Superior temporal gyrus (tissue), 1 donor: ENCODE measurements around the gene GBA3.

Experiments used
- DNase-seq: peaks from one replicate; pipeline ENCODE4 v3.0.0-alpha.2; 2016; ENCODE audit errors: extremely low spot score

The GBA3 gene

DNA sequence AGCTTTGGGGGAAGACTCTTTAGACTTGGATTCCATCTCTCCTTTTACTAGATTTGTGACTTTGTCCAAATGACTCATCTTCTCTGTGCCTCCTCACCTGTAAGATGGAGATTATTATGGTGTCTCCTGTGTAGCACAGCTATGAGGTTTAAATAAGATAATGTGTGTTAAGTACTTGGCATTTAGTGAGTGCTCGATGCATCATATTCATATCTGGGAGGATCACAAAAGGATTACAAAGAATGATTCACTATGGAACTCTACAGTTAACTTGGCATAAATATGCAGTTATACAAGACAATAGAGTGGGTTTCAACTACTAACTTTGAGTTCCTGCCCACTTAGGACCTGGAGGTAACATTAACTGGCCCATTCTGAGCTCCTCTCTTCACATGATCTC is 2.3 kb downstream of the GBA3 start:
- DNase-seq = no peak

DNA sequence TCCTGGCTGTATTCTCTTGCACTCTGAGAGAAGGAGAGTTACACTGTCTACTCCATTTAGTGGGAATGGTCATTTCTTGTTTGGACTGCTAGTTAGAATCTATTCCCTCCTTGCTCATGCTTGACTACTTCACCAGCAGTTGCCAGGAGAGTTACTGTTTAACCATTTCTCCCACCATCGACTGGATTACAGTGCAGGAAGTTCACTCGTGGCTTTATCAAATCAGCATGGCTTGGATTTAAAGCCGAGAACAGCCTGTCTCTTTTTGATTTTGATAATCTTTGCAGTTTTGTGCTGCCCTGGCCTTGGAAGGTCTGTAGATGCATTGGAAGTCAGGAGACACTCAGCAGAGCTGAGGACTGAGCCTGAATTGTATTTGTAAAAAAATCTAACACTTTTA is 3.2 kb downstream of the GBA3 start:
- DNase-seq = no peak

DNA sequence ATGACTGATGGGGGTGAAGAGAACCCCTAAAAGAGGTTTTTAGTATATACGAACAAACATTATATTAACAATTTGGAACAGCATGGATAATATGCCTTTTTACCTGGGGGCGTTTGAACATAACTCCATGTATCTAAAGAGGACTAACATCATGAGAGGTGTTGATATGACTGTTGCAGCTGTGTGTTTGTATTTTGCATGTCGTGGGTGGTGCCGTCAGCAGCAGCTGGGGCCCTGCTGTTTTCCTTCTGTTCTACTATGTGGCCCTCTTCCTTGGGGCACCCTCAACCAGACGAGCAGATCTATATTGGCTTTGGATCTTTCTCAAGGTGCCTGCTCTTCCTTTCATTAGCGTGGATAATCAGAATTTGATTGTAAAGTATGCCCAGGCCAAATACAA is 11.2 kb downstream of the GBA3 start:
- DNase-seq = no peak

DNA sequence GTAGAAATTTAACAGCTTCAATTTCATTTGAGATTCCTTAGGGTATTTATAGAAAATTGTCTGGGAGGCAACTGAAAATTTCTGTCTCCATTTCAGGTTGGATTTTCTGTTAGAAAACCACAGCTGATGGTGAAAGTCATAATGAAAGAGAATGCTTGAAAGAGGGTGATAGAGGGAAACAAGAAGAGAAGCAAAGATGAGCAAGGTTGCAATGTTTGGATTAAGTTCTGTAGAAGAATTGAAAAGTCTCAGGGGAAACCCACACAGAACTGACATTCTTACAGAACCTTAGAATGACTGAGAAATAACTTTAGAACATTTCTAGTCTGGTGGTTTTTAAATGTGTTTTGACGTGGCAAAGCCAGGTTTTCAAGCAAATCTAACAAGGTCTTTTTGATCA is 14.7 kb downstream of the GBA3 start:
- no peak for DNase-seq

DNA sequence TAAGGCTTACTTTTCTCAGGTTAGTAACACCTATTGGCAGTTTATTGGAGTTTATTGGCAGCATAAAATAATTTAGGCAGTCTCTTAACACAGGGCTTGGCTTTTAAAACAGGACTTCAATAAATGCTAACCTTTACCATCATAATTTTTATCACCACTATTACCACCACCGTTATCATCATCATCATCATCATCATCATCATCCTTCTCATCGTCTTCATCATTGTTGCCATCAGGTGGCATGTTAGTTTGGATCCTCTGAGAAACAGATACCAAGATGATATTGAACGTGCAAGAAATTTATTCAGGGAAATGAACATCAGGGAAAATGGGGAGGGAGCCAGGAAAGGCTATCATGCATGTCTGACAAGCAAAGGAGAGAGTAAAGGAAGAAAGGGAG is 16.2 kb downstream of the GBA3 start:
- DNase-seq = no peak

DNA sequence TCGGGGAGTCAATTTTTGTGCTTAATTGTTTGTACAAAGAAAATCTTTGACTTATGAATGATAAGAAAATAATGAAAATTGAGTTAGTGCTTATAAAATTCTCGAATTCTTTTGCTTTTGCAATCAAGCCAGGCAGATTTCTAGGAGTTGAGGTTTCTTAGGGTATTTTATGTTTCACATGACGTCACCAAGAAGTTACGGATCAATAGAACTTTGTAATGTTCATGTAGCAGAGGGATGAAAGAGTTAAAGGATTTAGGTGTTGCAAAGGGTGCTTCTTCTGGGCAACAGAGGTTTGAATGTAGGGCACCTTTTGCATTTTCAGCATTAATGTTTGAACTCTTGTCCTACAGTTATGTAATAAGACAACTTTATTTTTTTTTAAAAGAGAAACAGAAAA is 19.4 kb downstream of the GBA3 start:
- DNase-seq = no peak

DNA sequence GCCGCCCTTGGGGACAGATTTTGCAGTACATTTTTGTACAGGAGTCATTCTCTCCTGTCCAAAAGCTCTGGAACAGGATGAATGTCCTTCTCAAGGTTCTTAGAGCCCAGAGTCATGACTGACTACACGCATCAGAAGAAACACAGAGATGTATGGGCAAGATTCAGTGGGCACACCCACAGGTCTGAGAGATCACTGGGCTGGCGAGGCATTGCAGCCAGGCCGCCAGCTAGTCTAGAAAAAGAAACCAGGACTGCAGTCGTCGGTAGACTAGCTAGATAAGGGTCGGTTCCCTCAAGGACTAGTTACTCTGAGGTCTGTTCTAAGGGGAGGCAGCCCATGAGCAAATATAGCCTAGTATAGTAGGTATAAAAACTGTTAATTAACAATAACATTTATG is 19.8 kb downstream of the GBA3 start:
- DNase-seq = no peak

DNA sequence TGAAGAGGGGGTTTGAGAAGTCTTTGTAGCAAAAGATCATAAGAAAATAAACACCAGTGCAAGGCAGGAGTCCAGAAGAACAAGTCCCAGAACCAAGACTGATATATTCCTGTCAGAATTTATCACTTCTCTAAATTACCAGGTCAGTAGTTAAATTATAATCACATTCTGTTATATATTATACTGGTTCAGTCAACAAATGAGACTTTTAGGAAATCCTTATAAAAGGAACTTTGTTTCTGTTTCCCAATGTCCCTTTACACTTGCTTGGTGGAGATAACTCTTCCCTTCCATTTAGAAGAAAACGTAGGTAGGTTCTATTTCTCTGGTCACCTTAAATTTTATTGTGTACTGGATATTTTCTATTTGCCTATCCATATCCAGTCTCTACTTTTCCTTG is 21.1 kb downstream of the GBA3 start:
- DNase-seq = no peak

DNA sequence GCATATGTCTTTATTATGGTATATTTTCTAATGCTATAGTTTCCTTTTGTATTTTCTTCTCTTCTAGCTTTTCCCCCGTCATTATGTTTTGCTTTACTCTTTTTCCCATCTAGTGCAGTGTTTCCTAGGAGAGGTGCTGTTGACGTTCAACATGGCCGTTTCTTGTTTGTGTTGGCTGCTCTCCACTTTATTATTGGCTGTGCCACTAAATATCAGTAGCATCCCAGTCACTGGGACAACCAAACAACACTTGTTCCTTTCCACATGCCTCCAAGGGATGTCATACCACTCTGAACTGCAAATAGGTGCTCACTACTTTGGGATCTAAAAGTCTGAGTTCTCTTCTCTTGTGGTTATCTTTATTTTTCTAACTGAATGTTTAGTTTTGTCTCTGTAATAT is 26.5 kb downstream of the GBA3 start:
- DNase-seq = no peak

DNA sequence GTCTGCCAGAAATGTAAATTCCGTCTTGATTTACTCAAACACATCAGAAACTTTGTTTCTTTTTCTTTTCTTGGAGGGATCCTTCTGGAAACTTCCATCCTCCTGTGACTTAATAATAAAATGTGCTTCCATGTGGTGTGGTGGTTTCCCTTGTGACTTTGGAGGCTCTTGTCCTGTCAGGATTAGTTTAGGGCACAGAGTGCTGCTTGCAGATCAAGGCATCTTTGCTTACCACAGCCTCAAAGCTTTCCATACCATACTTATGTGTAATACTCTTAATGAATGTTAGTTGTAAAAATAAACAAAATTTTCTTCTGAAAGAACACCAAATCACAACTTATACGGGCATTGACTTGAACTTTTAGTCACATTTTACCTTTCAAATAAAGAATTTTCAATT is 27.4 kb downstream of the GBA3 start:
- DNase-seq = no peak

DNA sequence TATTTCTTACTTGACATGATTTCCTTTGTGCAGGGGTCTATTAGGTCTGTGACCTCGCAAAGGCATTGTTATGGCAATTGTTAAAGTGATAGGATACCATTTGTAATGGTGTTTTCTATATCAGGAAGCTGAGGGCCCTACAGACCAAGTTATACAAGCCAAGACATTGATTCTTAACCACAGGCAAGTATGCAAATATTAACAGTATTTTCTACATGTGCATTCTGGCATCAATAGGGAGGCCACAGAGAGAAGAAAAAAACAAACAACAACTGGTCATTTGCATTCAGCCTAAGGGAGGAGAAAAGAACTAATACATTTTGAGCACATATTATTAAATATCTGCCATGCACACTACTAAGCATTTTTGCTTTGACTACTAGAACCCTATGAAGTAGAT is 28.5 kb downstream of the GBA3 start:
- no peak for DNase-seq

DNA sequence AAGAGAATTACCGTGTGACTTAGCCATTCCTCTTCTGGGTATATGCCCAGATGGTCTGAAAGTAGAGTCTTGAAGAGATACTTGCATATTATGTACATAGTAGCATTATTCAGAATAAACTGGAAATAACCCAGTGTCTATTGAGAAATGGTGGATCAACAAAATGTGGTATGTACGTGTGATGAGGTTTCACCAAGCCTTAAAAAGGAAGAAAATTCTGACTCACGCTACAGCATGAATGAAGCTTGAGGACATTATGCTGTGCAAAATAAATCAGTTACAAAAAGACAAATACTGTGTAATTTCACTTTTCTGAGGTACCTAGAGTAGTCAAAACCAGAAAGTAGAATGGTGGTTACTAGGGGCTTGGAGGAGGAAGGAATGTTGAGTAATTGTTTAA is 37.3 kb downstream of the GBA3 start:
- no peak for DNase-seq

DNA sequence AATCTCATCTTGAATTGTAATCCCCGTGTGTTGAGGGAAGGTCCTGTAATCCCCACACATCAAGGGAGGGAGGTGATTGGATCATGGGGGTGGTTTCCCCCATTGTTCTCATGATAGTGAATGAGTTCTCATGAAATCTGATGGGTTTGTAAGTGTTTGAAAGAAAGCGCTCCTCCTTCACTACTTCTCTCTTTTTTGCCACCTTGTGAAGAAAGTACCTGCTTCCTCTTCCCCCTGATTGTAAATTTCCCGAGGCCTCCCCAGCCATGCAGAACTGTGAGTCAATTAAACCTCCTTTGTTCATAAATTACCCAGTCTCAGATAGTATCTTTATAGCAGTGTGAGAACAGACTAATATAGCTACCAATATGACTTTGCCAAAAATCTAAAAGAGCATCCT is 41.1 kb downstream of the GBA3 start:
- DNase-seq = no peak

DNA sequence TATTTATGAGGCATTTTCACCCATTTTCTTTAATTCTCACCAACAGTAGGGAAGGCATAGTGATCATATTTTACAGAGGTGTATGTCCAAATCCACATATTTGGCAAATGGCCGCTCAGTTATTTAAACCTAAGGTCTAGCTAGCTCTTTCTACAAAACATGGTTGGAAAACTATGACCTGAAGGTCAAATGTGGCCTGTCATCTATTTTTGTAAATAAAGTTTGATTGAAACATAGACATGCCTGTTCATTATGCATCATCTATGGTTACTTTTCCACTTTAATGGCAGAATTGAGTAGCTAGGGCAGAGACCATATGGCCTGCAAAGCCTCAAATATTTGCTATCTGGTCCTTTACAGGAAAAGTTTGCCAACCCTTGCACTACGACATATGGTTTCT is 44.2 kb downstream of the GBA3 start:
- DNase-seq = no peak

DNA sequence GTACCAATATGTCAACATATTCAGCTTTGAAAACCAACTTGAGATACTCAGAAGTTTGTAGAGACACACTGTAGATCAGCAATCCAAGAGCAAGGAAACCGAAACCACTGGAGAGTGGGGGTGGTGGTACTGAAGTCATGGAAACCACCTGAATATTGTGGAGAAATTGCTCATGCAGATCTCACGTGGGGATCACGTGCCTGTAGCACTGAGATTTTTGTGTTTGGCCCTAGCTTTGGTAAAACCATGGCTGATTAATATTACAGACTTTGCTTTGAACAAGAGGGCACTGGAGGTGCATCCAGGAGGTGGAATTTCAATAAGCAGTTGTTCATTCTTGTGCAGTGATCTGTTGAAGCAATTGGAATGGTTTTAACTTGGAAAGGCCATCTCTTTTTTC is 47.2 kb downstream of the GBA3 start:
- no peak for DNase-seq

DNA sequence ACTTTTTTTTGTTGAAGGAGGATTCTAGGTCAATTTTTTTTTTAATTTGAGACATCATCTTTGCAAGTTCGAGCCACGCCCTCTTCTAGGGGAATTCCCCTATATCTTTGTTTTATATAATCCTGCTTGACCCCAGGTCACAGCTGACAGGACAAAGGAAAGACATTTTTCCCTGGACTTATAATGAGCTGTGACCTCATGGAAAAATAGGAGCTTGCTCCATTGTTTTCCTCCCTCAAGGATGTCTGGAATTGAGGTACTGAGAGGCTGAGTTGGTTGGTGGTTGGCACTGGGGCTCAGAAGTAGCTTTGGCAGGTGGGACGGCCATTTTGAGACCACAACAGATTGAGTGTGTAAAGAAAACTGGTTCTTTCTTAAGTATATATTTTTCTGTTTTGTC is 49.0 kb downstream of the GBA3 start:
- no peak for DNase-seq

DNA sequence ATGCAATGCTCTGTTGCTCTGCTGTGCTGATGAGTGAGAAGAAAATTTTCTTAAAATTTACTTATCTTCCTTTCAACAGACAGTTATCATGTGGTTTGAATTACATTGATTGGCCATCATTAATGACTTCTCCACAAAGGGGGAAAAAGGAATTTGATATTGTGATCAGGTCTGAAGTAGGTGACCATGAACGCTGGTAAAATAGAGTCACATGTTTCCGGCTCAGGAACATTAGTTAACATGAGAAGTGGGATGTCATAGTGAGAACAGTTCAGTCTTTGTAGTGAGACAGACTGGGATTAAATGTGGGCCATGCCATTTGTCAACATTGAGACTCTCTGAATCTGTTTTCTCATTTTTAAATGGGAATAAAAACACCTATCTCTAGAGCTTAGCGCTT is 50.6 kb downstream of the GBA3 start:
- no peak for DNase-seq

DNA sequence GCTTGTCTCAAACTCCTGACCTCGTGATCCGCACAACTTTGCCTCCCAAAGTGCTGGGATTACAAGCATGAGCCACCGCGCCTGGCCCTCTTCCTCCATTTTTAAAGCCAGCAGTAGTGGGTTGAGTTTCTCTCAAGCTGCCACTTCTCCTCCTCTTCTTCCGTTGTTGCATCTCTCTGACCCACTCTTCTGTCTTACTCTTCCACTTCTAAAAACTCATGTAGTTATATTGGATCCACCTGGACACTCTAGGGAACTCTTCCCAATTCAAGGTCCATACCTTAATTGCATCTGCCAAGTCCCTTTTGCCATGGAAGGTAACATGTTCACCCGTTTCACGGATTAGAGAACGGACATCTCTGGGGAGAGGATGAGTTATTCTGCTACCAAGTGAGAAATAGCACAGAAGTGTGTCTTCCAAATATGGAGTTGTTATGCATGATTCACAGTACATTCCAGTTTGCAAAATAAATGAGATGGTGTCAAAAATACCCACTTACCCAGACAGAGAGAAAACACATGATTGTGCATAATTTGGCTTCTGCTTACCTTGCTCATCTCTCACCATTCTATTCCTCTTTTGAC is 51.8 kb downstream of the GBA3 start:
- no peak for DNase-seq

DNA sequence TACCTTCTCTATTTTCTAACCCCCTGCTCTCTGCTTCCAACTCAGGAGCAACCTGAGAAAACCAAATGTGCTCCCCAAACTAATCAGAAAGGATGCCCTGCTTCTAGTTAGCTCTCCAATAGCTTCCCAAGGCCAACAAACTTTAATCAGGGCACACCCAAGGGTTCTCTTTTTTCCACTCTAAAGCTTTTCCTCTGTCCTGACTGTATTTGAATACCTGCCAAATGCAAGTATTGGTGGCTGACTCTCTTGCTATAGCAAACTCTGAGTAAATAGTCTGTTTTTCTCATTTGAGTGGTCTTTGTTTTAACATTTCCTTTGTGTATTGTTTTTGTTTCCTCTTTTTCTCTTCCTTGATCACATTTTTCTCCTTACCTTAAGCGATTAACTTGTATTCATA is 52.5 kb downstream of the GBA3 start:
- no peak for DNase-seq

DNA sequence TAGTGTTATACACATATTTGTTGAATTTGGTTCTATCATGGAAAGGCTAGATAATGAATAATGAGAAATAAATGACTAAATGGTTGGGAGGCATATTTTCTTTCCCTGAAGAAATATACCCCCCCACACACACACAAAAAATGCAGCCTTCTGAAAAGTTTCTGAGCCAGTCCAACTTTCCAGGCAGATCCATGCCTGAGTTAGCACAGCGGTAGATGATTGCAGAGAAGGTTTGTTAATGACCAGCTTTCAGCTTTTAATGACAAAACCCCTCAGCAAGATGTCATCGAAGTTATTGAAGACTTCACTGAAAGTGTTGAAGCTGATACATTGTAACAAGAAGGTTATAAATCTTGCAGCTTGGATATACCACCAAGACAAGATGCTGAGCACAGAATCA is 61.4 kb downstream of the GBA3 start:
- no peak for DNase-seq

DNA sequence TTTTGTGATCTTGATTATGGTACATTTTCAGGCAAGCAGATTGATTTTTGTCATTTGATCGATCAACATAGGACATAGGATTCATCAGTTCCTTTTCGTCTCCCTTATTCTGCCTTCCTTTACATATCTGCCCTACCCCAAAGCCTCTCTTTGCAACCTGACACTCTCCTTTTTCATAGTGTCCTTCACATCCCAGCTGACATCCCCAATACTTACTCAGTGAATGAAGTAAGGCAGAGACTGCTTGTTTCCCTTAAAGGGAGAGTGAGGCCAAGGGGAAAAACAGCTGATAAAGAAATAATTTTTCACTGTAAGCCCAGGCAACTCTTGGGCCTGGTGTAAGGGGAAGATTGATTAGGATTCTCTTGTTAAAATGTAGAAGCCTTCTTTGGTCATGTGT is 69.8 kb downstream of the GBA3 start:
- no peak for DNase-seq

DNA sequence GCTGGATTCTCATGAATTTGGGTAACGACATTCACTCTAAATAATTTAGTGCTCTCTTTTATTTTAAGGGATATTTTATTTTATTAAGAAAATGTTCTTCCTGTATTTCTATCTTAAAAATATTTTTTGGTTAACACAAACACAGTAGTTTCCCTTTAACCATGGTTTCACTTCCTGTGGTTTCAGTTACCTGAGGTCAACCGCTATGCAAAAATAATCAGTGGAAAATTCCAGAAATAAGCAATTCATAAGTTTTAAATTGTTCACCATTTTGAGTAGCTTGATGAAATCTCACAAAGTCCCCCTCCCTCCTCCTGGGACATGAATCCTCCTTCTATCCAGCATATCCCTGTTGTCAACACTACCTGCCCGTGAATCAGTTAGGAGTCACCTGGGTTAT is 71.4 kb downstream of the GBA3 start:
- no peak for DNase-seq

DNA sequence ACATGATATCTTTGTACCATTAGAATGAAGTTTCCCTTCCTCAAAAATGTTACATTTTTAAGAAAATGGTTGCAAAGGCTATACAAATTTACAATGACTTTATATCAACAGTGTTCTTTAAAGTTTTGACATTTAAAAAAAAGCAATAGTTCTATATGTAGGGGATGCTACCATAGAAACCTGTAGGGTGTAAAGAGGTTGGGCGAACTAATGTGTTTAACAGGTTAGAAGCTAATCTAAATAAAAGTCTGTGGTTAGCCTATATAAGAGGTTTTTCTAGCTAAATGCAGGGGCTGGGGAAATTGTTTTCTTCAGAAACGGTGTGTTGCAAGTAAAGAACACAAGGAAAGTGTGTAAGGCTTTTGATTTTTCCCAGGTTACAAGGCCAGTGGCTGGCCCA is 73.3 kb downstream of the GBA3 start:
- DNase-seq = no peak

DNA sequence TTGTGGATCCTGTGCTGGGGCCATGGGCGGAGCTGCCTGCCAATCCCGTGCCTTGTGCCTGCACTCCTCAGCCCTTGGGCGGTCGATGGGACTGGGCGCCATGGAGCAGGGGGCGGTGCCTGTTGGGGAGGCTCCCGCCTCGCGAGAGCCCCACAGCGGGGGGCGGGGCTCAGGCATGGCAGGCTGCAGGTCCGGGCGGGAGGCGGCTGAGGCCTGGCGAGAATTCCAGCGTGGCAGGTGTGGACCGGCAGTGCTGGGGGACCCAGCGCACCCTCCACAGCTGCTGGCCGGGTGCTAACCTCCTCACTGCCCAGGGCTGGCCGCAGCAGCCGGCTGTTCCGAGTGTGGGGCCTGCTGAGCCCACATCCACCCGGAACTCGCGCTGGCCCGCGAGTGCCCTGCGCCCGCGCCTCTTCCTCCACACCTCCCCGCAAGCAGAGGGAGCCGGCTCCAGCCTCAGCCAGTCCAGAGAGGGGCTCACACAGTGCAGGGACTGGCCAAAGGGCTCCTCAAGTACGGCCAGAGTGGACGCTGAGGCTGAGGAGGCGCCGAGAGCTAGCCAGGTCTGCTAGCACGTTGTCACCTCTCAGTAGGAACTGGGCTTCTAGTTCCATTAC is 85.9 kb downstream of the GBA3 start:
- no peak for DNase-seq
